Heart left ventricle (tissue), 16 donors: ENCODE results near the gene PDE11A. TPM values are rescaled to one million over a fixed set of nuclear protein-coding genes. Genes with fewer than 3 reads are reported as not detected.

ENCODE experiments used
- ATAC-seq, 4 donors: fragments of 200-7000 bp; cut with Tn5 transposase; one replicate each; pipeline ENCODE4 v1.9.1; 2020 to 2022; ENCODE audit warnings: moderate library complexity in 4 of 4, mild to moderate bottlenecking in 3 of 4, moderate number of reproducible peaks in 1 of 4
- DNase-seq, 5 donors: peaks; one replicate each; pipeline ENCODE4 v3.0.0-alpha.2; 2020
- H3K27ac ChIP-seq, 12 donors: fragments of 200-600 bp; sonication (generic) in 4 of 12; one replicate each; pipeline versions ENCODE4 v1.5.0 to v1.8.0; 2016 to 2022; ENCODE audit warnings: mild to moderate bottlenecking in 2 of 12
- H3K27me3 ChIP-seq, 9 donors: fragments of 200-600 bp; sonication (generic) in 2 of 9; one replicate each; pipeline versions ENCODE4 v1.5.1 to v1.8.0; 2016 to 2022; ENCODE audit warnings: mild to moderate bottlenecking in 3 of 9
- H3K36me3 ChIP-seq, 9 donors: fragments of 200-600 bp; sonication (generic) in 2 of 9; one replicate each; pipeline versions ENCODE4 v1.5.0 to v1.8.0; 2018 to 2022; ENCODE audit warnings: mild to moderate bottlenecking in 2 of 9
- H3K4me1 ChIP-seq, 12 donors: fragments of 200-600 bp; sonication (generic) in 4 of 12; one replicate each; pipeline versions ENCODE4 v1.5.0 to v1.8.0; 2016 to 2022; ENCODE audit warnings: mild to moderate bottlenecking in 3 of 12
- H3K4me3 ChIP-seq, 12 donors: fragments of 200-600 bp; sonication (generic) in 4 of 12; one replicate each; pipeline versions ENCODE4 v1.5.0 to v1.8.0; 2017 to 2022; ENCODE audit warnings: mild to moderate bottlenecking in 9 of 12, moderate library complexity in 4 of 12
- H3K9me3 ChIP-seq, 12 donors: fragments of 200-600 bp; sonication (generic) in 4 of 12; one replicate each; pipeline versions ENCODE4 v1.5.0 to v1.8.0; 2016 to 2022; ENCODE audit warnings: mild to moderate bottlenecking in 1 of 12
- CTCF ChIP-seq, 12 donors: fragments of 200-600 bp; sonication (generic) in 4 of 12; IDR thresholded peaks; one replicate each; pipeline versions ENCODE4 v1.5.0 to v1.8.0; 2018 to 2022; ENCODE audit warnings: antibody characterized with exemption in 12 of 12, mild to moderate bottlenecking in 5 of 12
- POLR2A ChIP-seq, 2 donors: fragments of 450-650 bp; IDR thresholded peaks; one replicate each; pipeline ENCODE4 v1.6.1; 2017; ENCODE audit warnings: antibody characterized with exemption in 2 of 2, mild to moderate bottlenecking in 2 of 2, moderate library complexity in 2 of 2
- WGBS, 4 donors: extraction: QIAGEN DNeasy Blood & Tissue Kit in 2 of 4; methylation state at CpG; one replicate each; pipeline versions ENCODE4 v1.1.5 to v1.1.7; 2013 to 2018; 5-methylcytosine and 5-hydroxymethylcytosine counted together
- intact Hi-C, 10 donors: fragments of 100-400 bp; cut with DNase I; formaldehyde crosslinking; loops; one replicate each; pipeline versions ENCODE4 v1.11.1 to v1.14.2; 2022
- polyA plus RNA-seq, 2 donors: library from polyadenylated mRNA; stranded (reverse); fragments of 200-250 nt; gene quantifications; one replicate each; pipeline ENCODE4 v1.2.3, GENCODE V29; 2013
- total RNA-seq, 9 donors: library from RNA; depleted of rRNA in 2 of 9; stranded (reverse); fragments of >200 nt in 2 of 9; fragmentation: NEBNext Ultra II Directional in 3 of 9; extraction: Animal tissue kit (Norgen Biotek cat#: 25700) in 3 of 9; gene quantifications; one replicate each; pipeline versions ENCODE4 v1.1.0 to v1.2.4, GENCODE V29; 2016 to 2023
- donor health status: ischemic (EF 13 %, LVEDD 7.1; RV severe dilation, severe dysfunction).
- donor health status: healthy with polysubstance abuse.
- donor health status: DM: no; HTN: yes; CAD: no.
- donor health status: DM: no; HTN: no; CAD: no.
- donor health status: ischemic (EF 25% LVEDD 6.9; RV normal size, moderate dysfunction).
- donor health status: ischemic (EF 25% LVEDD 5.7; RV mildly dilated, moderate dysfunction).
- donor health status: healthy.
- donor health status: DM: yes; HTN: yes; CAD: no.
- donor health status: ischemic (EF 35%, LVEDD 5.7; RV mildly dilated, moderate dysfunction).
- donor health status: nonischemic (EF 11% LVEDD 7.7; RV severe dilation, severe dysfunction).
- donor health status: DM: yes; HTN: yes; CAD: no.
- donor health status: PGD.
- donor health status: ischemic (EF 29% LVEDD 5.4; RV normal size, mild dysfunction).
- donor health status: nonischemic (EF 23%, LVEDD 6.1; RV moderate dilation, normal function).

PDE11A gene
- total and polyA plus RNA-seq, 11 donors = 0.24 to 2.9 (median 0.88) TPM

GRCh38 chr2:177665328-177665727 lies 407.2 kb downstream of the PDE11A start:
- 69 to 74% (median 71%) methylated on average over 4 of the region's 4 CpGs for WGBS, 4 donors
- intact Hi-C loops = no loop called here
- ATAC-seq = no peak
- TF ChIP-seq CTCF (IDR thresholded peaks at IDR 0.05) = no peak
- no peak for TF ChIP-seq POLR2A (IDR thresholded peaks at IDR 0.05)
- Histone ChIP-seq H3K27me3 (no peaks in the 10 kb centered on the region), H3K27ac (no peak overlapping the region), H3K4me3 (no peak overlapping the region), H3K9me3 (no peaks in the 10 kb centered on the region), H3K36me3 (no peaks in the 10 kb centered on the region), H3K4me1 (peaks cover 0 to 1% (median 0%) of the 10 kb centered on the region in 12 donors)
- no peak for DNase-seq

- DNase-seq (no peak), ATAC-seq (no peak)
- intact Hi-C loops = no loop called here
- Histone ChIP-seq H3K36me3 (no peaks in the 10 kb centered on the region), H3K27ac (no peak overlapping the region), H3K27me3 (no peaks in the 10 kb centered on the region), H3K4me3 (no peak overlapping the region), H3K4me1 (no peaks in the 10 kb centered on the region), H3K9me3 (no peaks in the 10 kb centered on the region)
- WGBS, 4 donors = 63 to 72% (median 69%) methylated on average over 4 of the region's 4 CpGs
- no peak for TF ChIP-seq POLR2A (IDR thresholded peaks at IDR 0.05)
- no peak for TF ChIP-seq CTCF (IDR thresholded peaks at IDR 0.05)
Measured at GRCh38 chr2:177662895-177663294, 409.7 kb downstream of the PDE11A start.

- DNase-seq = no peak
- intact Hi-C loops = no loop called here
- no peak overlapping the region for H3K27ac ChIP-seq
- H3K4me3 ChIP-seq = no peak overlapping the region
- no peaks in the 10 kb centered on the region for H3K9me3 ChIP-seq
- TF ChIP-seq CTCF (IDR thresholded peaks at IDR 0.05) = no peak
- TF ChIP-seq POLR2A (IDR thresholded peaks at IDR 0.05) = no peak
- H3K4me1 ChIP-seq = no peaks in the 10 kb centered on the region
- no peak for ATAC-seq
- H3K27me3 ChIP-seq = peaks cover 0 to 9% (median 0%) of the 10 kb centered on the region in 9 donors
- H3K36me3 ChIP-seq = no peaks in the 10 kb centered on the region
- WGBS, 4 donors = 61 to 88% (median 62%) methylated on average over 3 of the region's 3 CpGs
Measured at GRCh38 chr2:177660742-177661141, 411.8 kb downstream of the PDE11A start.

- Histone ChIP-seq H3K27ac (no peak overlapping the region), H3K9me3 (no peaks in the 10 kb centered on the region), H3K36me3 (no peaks in the 10 kb centered on the region), H3K4me3 (no peak overlapping the region), H3K27me3 (peaks cover 0 to 9% (median 0%) of the 10 kb centered on the region in 9 donors), H3K4me1 (no peaks in the 10 kb centered on the region)
- no peak for DNase-seq
- no peak for TF ChIP-seq POLR2A (IDR thresholded peaks at IDR 0.05)
- TF ChIP-seq CTCF (IDR thresholded peaks at IDR 0.05) = no peak
- intact Hi-C loops = no loop called here
- ATAC-seq = no peak
Measured at GRCh38 chr2:177658309-177658708, 414.3 kb downstream of the PDE11A start.
